Choroid plexus epithelial cell (primary cell): ENCODE data around the gene NOC4L.

Experiments used
- DNase-seq: peaks from one replicate; pipeline ENCODE4 v3.0.0-alpha.2; 2010; ENCODE audit warnings: low read depth
- H3K4me3 ChIP-seq: 2 replicates; pipeline ENCODE4 v1.5.1; 2011; ENCODE audit warnings: low read depth, mild to moderate bottlenecking, control low read depth, low read length, moderate library complexity
- CTCF ChIP-seq: conservative IDR thresholded peaks from 2 replicates; pipeline ENCODE4 v1.5.1; 2011; ENCODE audit warnings: low read depth, mild to moderate bottlenecking, control low read depth, inconsistent platforms, low read length, moderate library complexity

NOC4L gene

GRCh38 chr12:132181570-132182200 is 37.4 kb downstream of the NOC4L start:
- no peak overlapping the region for H3K4me3 ChIP-seq
- no peak for TF ChIP-seq CTCF
- no peak for DNase-seq

GRCh38 chr12:132182206-132182710 is 38.0 kb downstream of the NOC4L start:
- H3K4me3 ChIP-seq = no peak overlapping the region
- DNase-seq = no peak
- no peak for TF ChIP-seq CTCF

GRCh38 chr12:132182711-132183365 is 38.6 kb downstream of the NOC4L start:
- TF ChIP-seq CTCF = no peak
- no peak for DNase-seq
- H3K4me3 ChIP-seq = no peak overlapping the region

GRCh38 chr12:132185705-132186104 is 41.4 kb downstream of the NOC4L start:
- H3K4me3 ChIP-seq = no peak overlapping the region

GRCh38 chr12:132186208-132186856 is 42.1 kb downstream of the NOC4L start:
- no peak overlapping the region for H3K4me3 ChIP-seq
- DNase-seq = no peak
- no peak for TF ChIP-seq CTCF

More at GRCh38 chr12:132185705-132186104, 41.4 kb downstream of the NOC4L start:
- no peak for DNase-seq
- no peak for TF ChIP-seq CTCF

- no peak overlapping the region for H3K4me3 ChIP-seq
- DNase-seq = no peak
- TF ChIP-seq CTCF = no peak
These were observed 42.8 kb downstream of the NOC4L start for GRCh38 chr12:132186857-132187620.
